Liver (tissue), 9 donors: ENCODE measurements around the gene CRLF1. TPM values are rescaled to one million over a fixed set of nuclear protein-coding genes. Genes with fewer than 3 reads are reported as not detected.

ENCODE experiments used
- DNase-seq: peaks from one replicate; pipeline ENCODE4 v3.0.0-alpha.2; 2017; ENCODE audit warnings: low spot score
- H3K27ac ChIP-seq, 2 donors: one replicate each; pipeline ENCODE4 v1.7.0; 2013; ENCODE audit warnings: inconsistent platforms in 2 of 2, low read length in 2 of 2, control low read depth in 1 of 2, low read depth in 1 of 2, mild to moderate bottlenecking in 1 of 2
- H3K27me3 ChIP-seq, 4 donors: one replicate each; pipeline versions ENCODE4 v1.6.1 to v1.7.0; 2013; ENCODE audit warnings: low read length in 3 of 4, inconsistent platforms in 1 of 4, mild to moderate bottlenecking in 1 of 4, moderate library complexity in 1 of 4; ENCODE audit not compliant: control insufficient read depth in 4 of 4, insufficient read depth in 4 of 4
- H3K36me3 ChIP-seq, 4 donors: one replicate each; pipeline versions ENCODE4 v1.6.1 to v1.7.0; 2013; ENCODE audit warnings: low read length in 3 of 4, mild to moderate bottlenecking in 3 of 4, low read depth in 1 of 4, moderate library complexity in 1 of 4; ENCODE audit not compliant: control insufficient read depth in 4 of 4, insufficient read depth in 3 of 4
- H3K4me1 ChIP-seq, 4 donors: one replicate each; pipeline versions ENCODE4 v1.6.1 to v1.7.0; 2013; ENCODE audit warnings: low read length in 3 of 4, mild to moderate bottlenecking in 3 of 4, moderate library complexity in 1 of 4; ENCODE audit not compliant: control insufficient read depth in 4 of 4, insufficient read depth in 4 of 4
- H3K4me3 ChIP-seq, 3 donors: one replicate each; pipeline versions ENCODE4 v1.6.1 to v1.7.0; 2013; ENCODE audit warnings: low read length in 3 of 3, control low read depth in 1 of 3, low read depth in 1 of 3, mild to moderate bottlenecking in 1 of 3
- H3K9ac ChIP-seq, 2 donors: one replicate each; pipeline ENCODE4 v1.7.0; 2013; ENCODE audit warnings: low read length in 2 of 2, mild to moderate bottlenecking in 2 of 2, moderate library complexity in 2 of 2, control low read depth in 1 of 2, low read depth in 1 of 2
- H3K9me3 ChIP-seq, 4 donors: one replicate each; pipeline versions ENCODE4 v1.6.1 to v1.7.0; 2013; ENCODE audit warnings: low read length in 3 of 4; ENCODE audit not compliant: control insufficient read depth in 4 of 4
- ATF3 ChIP-seq: IDR thresholded peaks from 2 replicates; pipeline ENCODE4 v1.6.1; 2016; ENCODE audit warnings: antibody characterized with exemption
- CTCF ChIP-seq: fragments of 150-350 bp; IDR thresholded peaks from 2 replicates; pipeline ENCODE4 v1.5.1; 2017; ENCODE audit warnings: improper control_type of control experiment, low read depth, low read length; ENCODE audit not compliant: missing input control
- EGR1 ChIP-seq, 2 donors: IDR thresholded peaks; 2 replicates each; pipeline ENCODE4 v1.6.1; 2016 to 2018; ENCODE audit warnings: antibody characterized with exemption in 2 of 2, low read depth in 2 of 2
- FOXA1 ChIP-seq: IDR thresholded peaks from 2 replicates; pipeline ENCODE4 v1.6.1; 2016; ENCODE audit warnings: antibody characterized with exemption
- GABPA ChIP-seq, 2 donors: IDR thresholded peaks in 1 of 2; conservative IDR thresholded peaks in 1 of 2; 2 replicates each; pipeline ENCODE4 v1.6.1; 2016; ENCODE audit warnings: antibody characterized with exemption in 2 of 2, mild to moderate bottlenecking in 1 of 2, moderate library complexity in 1 of 2
- HNF4A ChIP-seq, 2 donors: conservative IDR thresholded peaks; 2 replicates each; pipeline ENCODE4 v1.6.1; 2016; ENCODE audit warnings: antibody characterized with exemption in 2 of 2, mild to moderate bottlenecking in 2 of 2
- HNF4G ChIP-seq: IDR thresholded peaks from 2 replicates; pipeline ENCODE4 v1.6.1; 2016; ENCODE audit warnings: antibody characterized with exemption
- JUND ChIP-seq, 2 donors: IDR thresholded peaks; 2 replicates each; pipeline ENCODE4 v1.6.1; 2016; ENCODE audit warnings: antibody characterized with exemption in 2 of 2
- NR2F2 ChIP-seq: IDR thresholded peaks from 2 replicates; pipeline ENCODE4 v1.6.1; 2016; ENCODE audit warnings: antibody characterized with exemption
- RAD21 ChIP-seq, 2 donors: IDR thresholded peaks; 2 replicates each; pipeline ENCODE4 v1.6.1; 2016; ENCODE audit warnings: antibody characterized with exemption in 2 of 2, mild to moderate bottlenecking in 2 of 2
- REST ChIP-seq: IDR thresholded peaks from 2 replicates; pipeline ENCODE4 v1.6.1; 2016; ENCODE audit warnings: antibody characterized with exemption, mild to moderate bottlenecking
- RXRA ChIP-seq, 2 donors: IDR thresholded peaks; 2 replicates each; pipeline ENCODE4 v1.6.1; 2017 to 2018; ENCODE audit warnings: antibody characterized with exemption in 2 of 2, mild to moderate bottlenecking in 1 of 2
- TAF1 ChIP-seq: conservative IDR thresholded peaks from 2 replicates; pipeline ENCODE4 v1.6.1; 2016; ENCODE audit warnings: antibody characterized with exemption, mild to moderate bottlenecking
- YY1 ChIP-seq: IDR thresholded peaks from 2 replicates; pipeline ENCODE4 v1.6.1; 2016; ENCODE audit warnings: antibody characterized with exemption, mild to moderate bottlenecking
- ZBTB33 ChIP-seq: IDR thresholded peaks from 2 replicates; pipeline ENCODE4 v1.6.1; 2016; ENCODE audit warnings: antibody characterized with exemption
- WGBS: extraction: QIAGEN DNeasy Blood & Tissue Kit; methylation state at CpG from one replicate; pipeline ENCODE4 v1.1.7; 2013; 5-methylcytosine and 5-hydroxymethylcytosine counted together
- polyA plus RNA-seq, 2 donors: library from polyadenylated mRNA; stranded (reverse) in 1 of 2; unstranded in 1 of 2; fragments of 200-250 nt in 1 of 2; fragments of >200 nt in 1 of 2; fragmentation: Nextera tagmentation in 1 of 2; extraction: Ambion mirVana in 1 of 2; gene quantifications; one replicate each; pipeline versions ENCODE4 v1.2.1 to v1.2.3, GENCODE V29; 2013 to 2015
- total RNA-seq, 2 donors: library from RNA; depleted of rRNA; stranded (reverse); fragments of >200 nt; gene quantifications; one replicate each; pipeline ENCODE4 v1.2.3, GENCODE V29; 2014
- donor health status: healthy.
- donor health status: healthy.
- donor health status: healthy.
- donor health status: healthy.
- donor health status: healthy.

The CRLF1 gene
- total and polyA plus RNA-seq, 4 donors, result 0.49 to 1.9 (median 1.6) TPM; not detected in 1

GRCh38 chr19:18603255-18603957, 3.2 kb downstream of the CRLF1 start:
- H3K9ac ChIP-seq, result no peak overlapping the region
- H3K9me3 ChIP-seq, result no peaks in the 10 kb centered on the region
- peaks cover 0 to 5% (median under 1%) of the 10 kb centered on the region in 4 donors for H3K4me1 ChIP-seq
- no peak overlapping the region for H3K27ac ChIP-seq
- DNase-seq, result no peak
- WGBS, result 8% methylated on average over 32 of the region's 32 CpGs
- H3K4me3 ChIP-seq, result no peak overlapping the region
- peaks cover 4 to 10% (median 6%) of the 10 kb centered on the region in 4 donors for H3K27me3 ChIP-seq
- TF ChIP-seq CTCF (no peak), NR2F2 (no peak), RXRA (IDR thresholded peaks at IDR 0.05) (no peak), RAD21 (IDR thresholded peaks at IDR 0.05) (no peak), HNF4G (no peak), HNF4A (conservative IDR thresholded peaks at IDR 0.05) (no peak), ZBTB33 (no peak), ATF3 (no peak), REST (no peak), EGR1 (IDR thresholded peaks at IDR 0.05; ENCODE audit: low read depth in 2 of 2) (no peak), YY1 (no peak), TAF1 (no peak), FOXA1 (no peak), JUND (IDR thresholded peaks at IDR 0.05) (no peak)
- no peaks in the 10 kb centered on the region for H3K36me3 ChIP-seq

- Histone ChIP-seq H3K9ac (no peak overlapping the region), H3K36me3 (no peaks in the 10 kb centered on the region), H3K9me3 (no peaks in the 10 kb centered on the region), H3K4me3 (no peak overlapping the region), H3K27me3 (peaks cover 0 to 10% (median 3%) of the 10 kb centered on the region in 4 donors), H3K4me1 (peaks cover 0 to 1% (median under 1%) of the 10 kb centered on the region in 4 donors), H3K27ac (no peak overlapping the region)
- no peak for DNase-seq
- WGBS, result 87% methylated on average over 4 of the region's 4 CpGs
- TF ChIP-seq RAD21 (IDR thresholded peaks at IDR 0.05), result no peak
- TF ChIP-seq HNF4G, result no peak
- no peak for TF ChIP-seq ZBTB33
- no peak for TF ChIP-seq TAF1
- no peak for TF ChIP-seq GABPA (IDR thresholded peaks at IDR 0.05 in 1 of 2, conservative IDR thresholded peaks at IDR 0.05 in 1 of 2)
- TF ChIP-seq CTCF, result no peak
- TF ChIP-seq ATF3, result no peak
These were observed 4.7 kb downstream of the CRLF1 start for GRCh38 chr19:18601875-18602274.
